A549 (cell line): Measurements from ENCODE around the gene TCAP.

Source experiments
- CEBPB ChIP-seq, 2 experiments: fragments of >200 bp in 1 of 2; sonication (Bioruptor Twin) in 1 of 2; formaldehyde crosslinking in 1 of 2; IDR thresholded peaks; 2 replicates each; pipeline ENCODE4 v1.6.1; 2012 to 2016
- CTCF ChIP-seq: fragments of >200 bp; sonication (Bioruptor Twin); formaldehyde crosslinking; IDR thresholded peaks from 3 replicates; pipeline ENCODE4 v1.5.1; 2016
- EP300 ChIP-seq, 2 experiments: fragments of >200 bp; sonication (Bioruptor Twin); formaldehyde crosslinking; IDR thresholded peaks; 2 replicates in 1 of 2; 3 replicates in 1 of 2; pipeline ENCODE4 v1.6.1; 2016 to 2017
- ESRRA ChIP-seq: fragments of 150-350 bp; IDR thresholded peaks from 2 replicates; pipeline ENCODE4 v1.6.1; 2014; ENCODE audit warnings: mild to moderate bottlenecking, low read length, borderline replicate concordance
- FOSL2 ChIP-seq, 2 experiments: fragments of 450-650 bp in 1 of 2; fragments of >200 bp in 1 of 2; sonication (Bioruptor Twin) in 1 of 2; formaldehyde crosslinking; IDR thresholded peaks; 2 replicates each; pipeline versions ENCODE4 v1.5.0 to v1.6.1; 2016 to 2020; ENCODE audit warnings: mild to moderate bottlenecking in 1 of 2, moderate library complexity in 1 of 2
- MAX ChIP-seq: IDR thresholded peaks from 2 replicates; pipeline ENCODE4 v1.6.1; 2012
- POLR2A ChIP-seq: IDR thresholded peaks from 2 replicates; pipeline ENCODE4 v1.6.1; 2012; ENCODE audit warnings: mild to moderate bottlenecking, low read length
- RAD21 ChIP-seq, 2 experiments: fragments of >200 bp in 1 of 2; sonication (Bioruptor Twin) in 1 of 2; formaldehyde crosslinking in 1 of 2; IDR thresholded peaks in 1 of 2; conservative IDR thresholded peaks in 1 of 2; 2 replicates in 1 of 2; 3 replicates in 1 of 2; pipeline ENCODE4 v1.6.1; 2012 to 2018; ENCODE audit warnings: inconsistent platforms in 1 of 2
- RFX5 ChIP-seq: fragments of 450-650 bp; IDR thresholded peaks from 2 replicates; pipeline ENCODE4 v1.7.1; 2014; ENCODE audit warnings: antibody characterized with exemption, mild to moderate bottlenecking, moderate library complexity

GRCh38 chr17:39618246-39618913 lies 46.8 kb upstream of the TCAP start:
- TF ChIP-seq RFX5 (no peak), RAD21 (conservative IDR thresholded peaks at IDR 0.05 in 1 of 2, IDR thresholded peaks at IDR 0.05 in 1 of 2) (no peak), CTCF (no peak), CEBPB (IDR thresholded peaks at IDR 0.05) (no peak), EP300 (IDR thresholded peaks at IDR 0.05) (no peak), MAX (peak; percentile 25; the same call in 1 of the 2 replicates), ESRRA (no peak), POLR2A (no peak), FOSL2 (IDR thresholded peaks at IDR 0.05) (no peak), FOSL2 (CRISPR knock-in tag; IDR thresholded peaks at IDR 0.05) (no peak)
